KOPT-K1 (cell line): ENCODE data around the gene KRTAP12-2.
"Not testable (repeated sequence)": the region's sequence is repeated elsewhere in the genome, so short reads cannot be mapped to it uniquely, and the experiment has no call there.

Source experiments
- H3K27ac ChIP-seq: fragments of 200-600 bp; sonication (generic); 2 replicates; pipeline ENCODE4 v1.5.1; 2016; ENCODE audit warnings: antibody characterized with exemption, mild to moderate bottlenecking, low read depth, low read length; ENCODE audit not compliant: poor library complexity, severe bottlenecking
- H3K36me3 ChIP-seq: fragments of 200-600 bp; sonication (generic); 2 replicates; pipeline ENCODE4 v1.5.1; 2017; ENCODE audit warnings: antibody characterized with exemption, mild to moderate bottlenecking, low read length, moderate library complexity; ENCODE audit not compliant: insufficient read depth
- H3K9me3 ChIP-seq: fragments of 200-600 bp; sonication (generic); 2 replicates; pipeline ENCODE4 v1.5.1; 2017; ENCODE audit warnings: antibody characterized with exemption, low read length, mild to moderate bottlenecking; ENCODE audit not compliant: insufficient read depth, poor library complexity, severe bottlenecking

The KRTAP12-2 gene

GRCh38 chr21:44695641-44696040 lies 28.9 kb upstream of the KRTAP12-2 start:
- peaks cover 18% of the 10 kb centered on the region for H3K9me3 ChIP-seq
- H3K27ac ChIP-seq = no peak overlapping the region
- H3K36me3 ChIP-seq = no peaks in the 10 kb centered on the region

- no peaks in the 10 kb centered on the region for H3K36me3 ChIP-seq
These were observed 28.5 kb upstream of the KRTAP12-2 start for GRCh38 chr21:44695184-44695583.

GRCh38 chr21:44694776-44695175 lies 28.0 kb upstream of the KRTAP12-2 start:
- Histone ChIP-seq H3K27ac (no peak overlapping the region), H3K9me3 (peaks cover 18% of the 10 kb centered on the region), H3K36me3 (no peaks in the 10 kb centered on the region)

More at GRCh38 chr21:44695184-44695583, 28.5 kb upstream of the KRTAP12-2 start:
- H3K27ac ChIP-seq = no peak overlapping the region
- peaks cover 18% of the 10 kb centered on the region for H3K9me3 ChIP-seq

- no peak overlapping the region for H3K27ac ChIP-seq
- H3K36me3 ChIP-seq = no peaks in the 10 kb centered on the region
- peaks cover 18% of the 10 kb centered on the region for H3K9me3 ChIP-seq
These were observed 26.2 kb upstream of the KRTAP12-2 start for GRCh38 chr21:44692798-44693512.

GRCh38 chr21:44691686-44692085 lies 25.0 kb upstream of the KRTAP12-2 start:
- Histone ChIP-seq H3K27ac (no peak overlapping the region), H3K9me3 (peaks cover 18% of the 10 kb centered on the region), H3K36me3 (no peaks in the 10 kb centered on the region)

GRCh38 chr21:44689740-44690139 lies 23.0 kb upstream of the KRTAP12-2 start:
- H3K36me3 ChIP-seq = not testable (repeated sequence)
- H3K9me3 ChIP-seq = peaks cover 18% of the 10 kb centered on the region

GRCh38 chr21:44687671-44688070 lies 20.9 kb upstream of the KRTAP12-2 start:
- no peak overlapping the region for H3K27ac ChIP-seq
- H3K9me3 ChIP-seq = peaks cover 4% of the 10 kb centered on the region
- no peaks in the 10 kb centered on the region for H3K36me3 ChIP-seq

More at GRCh38 chr21:44689740-44690139, 23.0 kb upstream of the KRTAP12-2 start:
- H3K27ac ChIP-seq = not testable (repeated sequence)

GRCh38 chr21:44686843-44687561 lies 20.3 kb upstream of the KRTAP12-2 start:
- H3K9me3 ChIP-seq = no peaks in the 10 kb centered on the region
- H3K27ac ChIP-seq = no peak overlapping the region
- H3K36me3 ChIP-seq = no peaks in the 10 kb centered on the region

- H3K36me3 ChIP-seq = no peaks in the 10 kb centered on the region
- H3K9me3 ChIP-seq = no peaks in the 10 kb centered on the region
- no peak overlapping the region for H3K27ac ChIP-seq
These were observed 19.5 kb upstream of the KRTAP12-2 start for GRCh38 chr21:44686000-44686781.

- not testable (repeated sequence) for H3K36me3 ChIP-seq, H3K27ac ChIP-seq
These were observed 18.3 kb upstream of the KRTAP12-2 start for GRCh38 chr21:44685050-44685449.

GRCh38 chr21:44684483-44684882 lies 17.8 kb upstream of the KRTAP12-2 start:
- no peaks in the 10 kb centered on the region for H3K36me3 ChIP-seq
- H3K9me3 ChIP-seq = no peaks in the 10 kb centered on the region
- H3K27ac ChIP-seq = no peak overlapping the region

More at GRCh38 chr21:44685050-44685449, 18.3 kb upstream of the KRTAP12-2 start:
- not testable (repeated sequence) for H3K9me3 ChIP-seq

- no peaks in the 10 kb centered on the region for H3K36me3 ChIP-seq
- H3K27ac ChIP-seq = no peak overlapping the region
- H3K9me3 ChIP-seq = no peaks in the 10 kb centered on the region
These were observed 17.4 kb upstream of the KRTAP12-2 start for GRCh38 chr21:44684077-44684476.

GRCh38 chr21:44682580-44683151 lies 15.9 kb upstream of the KRTAP12-2 start:
- Histone ChIP-seq H3K9me3 (no peaks in the 10 kb centered on the region), H3K36me3 (no peaks in the 10 kb centered on the region), H3K27ac (no peak overlapping the region)

GRCh38 chr21:44681861-44682579 lies 15.3 kb upstream of the KRTAP12-2 start, which contains the start of gene KRTAP12-1:
TSS of gene KRTAP12-1 (minus strand) at chr21:44682163. CDS start at chr21:44682123, 40 bp downstream.
- Histone ChIP-seq H3K36me3 (no peaks in the 10 kb centered on the region), H3K27ac (no peak within 1 kb of the TSS), H3K9me3 (no peaks in the 10 kb centered on the region)
